Stimulated activated CD4-positive, alpha-beta T cell treated with anti-CD3 and anti-CD28 coated beads, Interleukin-15, amount 100 ng/mL, for 48 hours (primary cell): ENCODE data around the gene ATG101.

Source experiments
- DNase-seq, 2 donors: peaks; one replicate each; pipeline ENCODE4 v3.0.0-alpha.2; 2020; ENCODE audit warnings: low read depth in 2 of 2

Gene ATG101

DNA sequence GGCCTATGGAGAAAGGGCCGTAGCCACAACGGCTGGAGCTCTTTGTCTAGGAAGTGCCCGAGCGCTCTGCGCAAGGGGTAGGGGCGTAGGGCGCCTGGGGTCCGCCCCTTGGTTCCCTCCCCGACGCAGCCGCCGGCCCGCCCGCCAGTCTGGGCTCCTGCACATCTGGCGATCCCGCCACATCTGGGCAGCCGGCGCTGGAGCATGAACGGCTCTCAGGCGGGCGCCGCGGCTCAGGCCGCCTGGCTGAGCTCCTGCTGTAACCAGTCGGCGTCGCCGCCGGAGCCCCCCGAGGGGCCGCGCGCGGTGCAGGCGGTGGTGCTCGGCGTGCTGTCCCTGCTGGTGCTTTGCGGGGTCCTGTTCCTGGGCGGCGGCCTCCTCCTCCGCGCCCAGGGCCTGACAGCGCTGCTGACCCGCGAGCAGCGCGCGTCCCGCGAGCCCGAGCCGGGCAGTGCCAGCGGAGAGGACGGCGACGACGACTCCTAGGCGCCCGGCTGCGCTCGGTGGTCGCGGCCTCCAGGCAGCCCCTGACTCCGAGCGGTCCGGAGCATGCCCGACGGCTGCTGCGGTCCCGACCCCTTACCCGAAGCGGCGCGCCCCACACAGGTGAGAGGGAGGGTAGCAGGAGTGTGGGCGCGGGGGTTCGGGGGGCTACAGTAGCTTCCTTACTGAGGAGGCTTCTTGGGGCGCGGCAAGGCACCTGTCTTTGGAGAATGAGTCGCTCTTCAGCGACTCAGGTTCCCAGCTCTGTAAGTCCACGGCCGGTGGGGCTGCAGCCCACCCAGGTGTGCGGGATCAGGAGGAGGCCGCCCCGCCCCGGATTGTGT lies 10.0 kb downstream of the ATG101 start, which contains the start of gene SMIM41:
Gene SMIM41 (plus strand): TSS at position 129 of the 827 bp plus-strand sequence. CDS start 76 bp downstream, at position 205.
- no peak for DNase-seq

DNA sequence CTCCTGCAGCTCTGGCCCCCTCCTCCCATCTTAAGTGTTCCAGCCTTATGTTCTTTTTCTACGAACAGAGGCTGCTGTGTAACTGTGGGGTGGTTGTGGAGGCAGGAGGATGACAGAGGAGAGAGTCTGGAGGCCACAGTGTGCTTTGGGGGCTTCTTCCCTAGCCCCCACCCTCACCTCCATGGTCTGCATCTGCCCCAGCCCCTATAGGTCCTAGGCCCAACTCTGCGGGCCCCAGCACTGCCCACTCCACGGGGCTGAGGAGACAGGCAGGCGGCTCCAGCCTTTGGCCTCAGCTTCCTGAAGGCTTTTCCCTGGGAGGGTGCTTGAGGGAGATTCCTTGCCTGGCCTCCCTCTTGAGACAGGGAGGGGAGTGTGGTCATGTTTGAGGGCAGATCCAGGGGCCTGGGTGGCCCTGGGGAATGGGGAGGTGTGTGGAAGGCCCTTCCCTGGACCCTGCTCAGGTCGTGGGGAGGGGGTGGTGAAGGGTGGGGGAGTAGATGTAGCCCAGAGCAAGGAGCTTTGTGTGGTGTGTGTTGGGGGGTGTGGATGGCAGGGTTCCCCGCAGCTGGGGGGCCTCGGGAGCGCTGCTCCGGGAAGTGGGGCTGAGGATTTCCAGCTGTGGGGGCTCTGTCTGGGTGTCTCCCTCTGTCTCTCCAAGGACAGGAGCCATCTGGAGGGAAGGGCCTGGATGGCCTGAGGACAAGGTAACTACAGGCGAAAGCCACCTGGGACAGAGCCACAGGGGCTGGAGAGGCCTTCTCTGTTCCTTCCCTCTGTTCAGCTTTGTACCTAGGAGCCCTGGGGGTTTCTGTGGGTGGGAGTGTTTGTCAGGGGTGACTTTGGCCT lies 10.8 kb downstream of the ATG101 start:
- DNase-seq, result no peak

DNA sequence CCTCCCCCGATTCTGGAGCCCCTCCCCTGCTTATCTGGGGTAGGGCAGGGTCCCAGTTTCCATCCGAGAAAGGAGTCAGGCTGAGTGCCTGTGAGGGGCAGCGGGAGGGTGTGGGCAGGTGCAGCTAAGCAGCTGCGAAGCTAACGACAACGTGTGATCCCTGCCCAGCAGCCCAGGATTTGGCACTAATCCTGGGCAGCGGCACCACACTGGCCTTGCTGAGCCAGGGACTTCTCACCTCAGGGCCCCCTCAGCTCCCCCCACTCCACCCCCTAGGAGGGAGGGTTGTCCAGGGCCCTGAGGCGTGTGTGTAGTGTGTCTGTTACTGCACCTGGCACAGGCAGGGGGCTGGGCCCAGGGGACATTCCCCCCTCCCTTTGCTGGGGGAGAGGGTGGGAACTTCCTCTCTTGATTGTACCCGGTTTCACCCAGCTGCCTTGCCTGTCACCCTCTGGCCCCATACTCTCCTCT lies 11.5 kb downstream of the ATG101 start:
- DNase-seq, result no peak

DNA sequence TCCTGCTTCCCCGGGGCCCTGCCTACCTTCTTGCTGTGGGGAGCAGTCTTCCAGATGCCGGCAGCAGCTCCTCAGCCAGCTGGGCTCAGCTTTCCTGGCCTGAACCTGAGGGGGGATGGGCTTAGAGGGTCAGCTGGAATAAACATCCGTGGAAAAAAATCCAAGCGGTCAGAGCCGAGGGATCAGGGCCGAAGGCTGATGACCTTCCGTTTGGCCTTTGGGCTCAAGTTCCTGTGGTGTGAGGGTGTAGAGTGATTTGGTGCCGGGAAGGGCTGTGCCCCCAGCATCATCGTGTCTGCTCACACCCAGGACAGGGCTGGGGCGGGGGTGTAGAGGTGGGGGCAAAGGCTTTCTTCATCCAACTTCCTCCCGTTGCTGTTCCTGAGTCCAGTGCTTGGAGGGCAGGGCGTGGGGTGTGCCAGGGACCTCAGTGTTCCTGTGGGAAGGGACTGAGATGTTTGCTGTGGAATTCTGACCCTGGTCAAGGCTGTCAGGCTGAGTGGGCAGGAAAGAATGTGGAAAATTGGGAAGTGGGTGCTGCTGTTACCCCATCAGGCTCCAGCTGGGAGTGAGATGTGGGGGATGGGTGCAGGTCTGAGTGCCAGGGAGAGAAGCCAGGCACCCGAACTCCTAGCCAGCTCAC lies 12.4 kb downstream of the ATG101 start:
- no peak for DNase-seq

DNA sequence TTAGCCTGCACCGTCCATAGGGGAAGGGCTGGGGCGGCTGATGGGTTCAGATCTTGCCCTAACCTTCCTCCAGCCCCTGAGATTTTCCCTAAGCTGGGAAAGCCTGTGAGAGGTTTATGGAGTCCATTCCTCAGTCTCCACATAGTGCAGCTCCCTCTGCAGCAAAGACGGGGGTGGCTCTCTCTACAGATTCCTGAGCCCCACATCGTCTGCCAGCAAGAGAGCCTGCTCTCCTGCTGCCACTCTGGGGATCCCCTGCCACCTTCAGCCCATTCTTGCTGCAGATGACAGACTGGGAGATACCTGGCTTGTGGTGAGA lies 12.8 kb downstream of the ATG101 start:
- no peak for DNase-seq

DNA sequence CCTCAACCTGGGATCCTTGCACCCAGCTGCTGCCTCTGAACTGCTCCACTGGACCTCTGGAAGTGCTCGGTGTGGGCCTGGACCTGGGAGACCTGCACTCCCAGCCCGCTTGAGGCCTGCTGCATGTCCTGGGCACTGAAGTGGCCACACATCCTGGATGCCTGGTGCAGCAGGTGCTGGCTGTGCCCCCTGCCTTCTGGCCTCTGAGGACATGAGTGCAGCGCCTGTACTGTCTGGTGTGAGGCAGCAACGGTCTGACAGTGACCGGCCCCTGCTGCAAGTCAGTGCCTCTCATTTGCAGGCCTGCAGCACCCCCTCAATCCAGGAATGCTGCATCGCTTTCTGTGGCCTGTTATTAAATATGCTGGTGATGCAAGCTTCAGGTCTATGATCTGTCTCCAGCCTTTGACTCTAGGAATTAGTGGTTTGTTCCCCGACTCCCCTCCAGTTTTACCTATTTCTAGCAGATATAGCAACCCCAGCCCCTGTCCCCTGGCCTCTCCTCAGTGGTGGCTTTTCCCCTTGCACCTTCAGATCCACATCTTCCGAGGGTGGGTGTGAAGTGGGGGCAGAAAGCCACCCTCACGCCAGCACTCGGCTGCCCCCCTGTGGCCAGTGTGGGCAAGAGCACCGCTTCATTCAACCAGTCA lies 13.3 kb downstream of the ATG101 start:
- peak; percentile 26 to 57 for DNase-seq

DNA sequence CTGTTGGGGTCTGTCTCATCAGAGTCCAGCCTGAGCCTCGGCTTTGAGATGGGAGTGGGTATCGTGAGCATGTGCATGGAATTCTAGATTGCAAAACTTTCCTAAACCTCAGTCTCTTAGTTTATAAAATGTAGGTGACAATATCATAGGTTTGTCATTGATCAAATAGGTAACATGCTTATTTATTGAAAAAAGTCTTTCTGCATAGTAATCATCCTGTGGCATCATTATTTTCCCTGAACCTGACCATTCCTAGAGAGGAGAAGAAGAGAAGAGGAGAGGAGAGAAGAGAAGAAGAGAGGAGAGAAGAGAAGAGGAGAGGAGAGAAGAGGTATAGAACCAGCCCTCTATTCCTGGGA lies 13.8 kb downstream of the ATG101 start:
- DNase-seq, result no peak

DNA sequence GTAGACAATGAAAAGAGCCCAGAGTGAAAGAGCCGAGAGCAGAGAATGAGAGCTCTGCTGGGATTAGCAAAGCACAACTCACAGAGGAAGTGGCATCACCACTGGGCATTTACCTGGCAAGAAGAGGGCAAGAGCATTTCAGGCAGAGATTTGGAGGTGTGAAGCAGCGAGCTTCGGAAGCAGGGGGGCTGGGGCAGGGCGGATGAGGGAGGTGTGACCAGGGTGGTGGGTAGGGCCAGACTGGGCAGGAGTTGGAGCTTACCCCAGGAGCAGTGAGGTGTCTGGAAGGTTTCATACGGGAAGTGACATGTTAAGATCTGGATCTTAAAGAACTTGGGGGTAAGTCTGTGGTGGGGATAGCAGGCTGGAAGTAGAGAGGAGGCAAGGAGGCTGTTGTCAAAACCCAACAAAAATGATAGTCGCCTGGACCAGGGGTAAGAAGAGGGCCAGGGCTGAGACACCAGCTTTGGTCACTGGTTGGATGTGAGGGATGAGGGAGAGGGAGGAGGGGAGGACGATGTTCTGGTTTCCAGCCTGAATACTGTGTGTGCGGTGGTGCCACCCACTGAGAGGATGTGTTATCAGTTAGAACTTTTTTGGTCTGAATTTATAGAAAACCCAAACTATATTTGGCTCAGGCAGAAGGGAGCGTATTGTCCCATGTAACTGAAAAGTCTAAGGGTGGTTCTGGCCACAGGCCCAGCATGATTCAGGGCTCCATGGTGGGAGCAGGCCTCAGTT lies 14.9 kb downstream of the ATG101 start:
- DNase-seq, result no peak

DNA sequence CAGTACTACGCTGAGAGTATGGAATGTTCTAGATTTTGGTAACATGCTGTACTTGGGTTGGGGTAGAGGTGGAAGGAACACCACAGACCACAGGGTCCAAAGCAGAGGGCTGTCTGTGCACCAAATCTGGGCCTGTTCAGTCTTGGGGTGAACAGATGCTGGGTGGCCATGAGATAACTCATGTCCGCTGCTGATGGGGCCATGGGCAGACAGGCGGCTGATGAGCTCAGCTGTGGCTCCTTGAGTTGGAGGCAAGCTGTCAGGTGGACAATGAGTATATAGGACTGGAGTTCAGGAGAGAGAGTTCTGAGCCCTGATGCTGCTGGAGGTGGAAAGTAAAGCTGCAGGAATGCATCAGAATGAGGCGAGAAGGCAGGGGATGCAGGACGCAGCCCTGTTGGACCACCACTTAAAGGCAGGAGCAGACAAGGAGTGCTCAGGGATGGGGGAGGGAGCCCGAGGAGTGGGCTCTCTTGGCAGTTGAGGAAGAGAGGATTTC lies 16.0 kb downstream of the ATG101 start:
- no peak for DNase-seq

DNA sequence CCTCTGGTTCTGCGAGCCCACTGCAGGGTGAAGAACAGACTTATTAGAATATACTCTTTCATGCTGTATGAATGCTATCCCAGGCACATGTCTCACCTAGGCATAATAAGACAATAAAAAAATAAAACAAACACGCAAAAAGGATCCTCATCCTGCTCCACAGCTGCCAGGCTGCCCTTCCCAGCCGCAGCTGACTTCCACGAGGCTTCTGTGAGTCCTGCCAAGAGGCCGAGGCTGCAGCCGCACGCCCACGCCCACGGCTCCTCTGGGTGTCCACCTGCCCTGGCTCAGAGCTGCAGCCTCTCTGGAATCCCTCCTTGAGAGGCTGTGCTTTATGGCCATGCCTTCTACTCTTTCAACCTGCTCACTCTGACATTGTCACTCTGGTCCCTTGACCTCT lies 16.6 kb downstream of the ATG101 start:
- DNase-seq, result no peak

DNA sequence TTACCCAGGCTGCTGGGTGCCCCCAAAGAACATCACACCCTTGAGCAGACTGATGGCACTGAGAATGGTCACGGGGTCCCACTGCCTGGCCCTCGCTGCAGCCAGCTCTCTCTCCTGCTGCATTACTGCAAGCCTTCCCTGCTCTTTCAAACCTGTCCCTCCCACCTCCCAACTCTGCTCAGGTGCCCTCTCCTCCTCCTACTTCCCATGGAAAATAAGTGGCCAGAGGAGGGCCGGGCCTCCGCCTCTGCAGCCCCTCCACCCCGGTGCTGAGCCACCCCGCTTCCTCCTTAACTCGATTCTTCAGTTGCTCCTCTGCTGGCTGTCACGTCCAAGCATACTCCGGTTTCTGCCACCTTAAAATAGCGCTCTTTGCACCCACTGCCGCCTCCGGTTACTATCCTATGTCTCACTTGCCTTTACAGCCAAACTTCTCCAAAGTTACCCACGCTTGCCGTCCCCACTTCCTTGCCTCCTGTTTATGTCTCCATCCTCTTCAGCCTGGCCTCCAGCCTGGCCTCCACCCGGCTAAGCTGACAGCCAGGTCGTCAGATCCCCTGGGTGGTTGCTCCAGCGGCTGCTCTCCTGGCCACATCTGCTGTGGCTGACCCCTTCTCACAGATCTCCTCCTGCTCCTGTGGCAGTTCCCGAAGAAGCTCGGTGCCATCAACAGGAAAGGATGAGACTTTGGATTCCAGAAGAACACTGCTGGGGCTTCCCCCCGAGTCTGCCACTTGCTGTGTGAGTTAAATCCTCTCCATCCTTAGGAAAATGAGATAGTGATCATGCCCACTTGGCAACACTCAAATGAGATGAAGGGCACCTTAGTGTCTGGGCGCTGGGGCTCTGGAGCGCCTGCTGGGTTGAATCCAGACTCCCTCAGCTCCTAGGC lies 17.4 kb downstream of the ATG101 start:
- DNase-seq, result no peak

DNA sequence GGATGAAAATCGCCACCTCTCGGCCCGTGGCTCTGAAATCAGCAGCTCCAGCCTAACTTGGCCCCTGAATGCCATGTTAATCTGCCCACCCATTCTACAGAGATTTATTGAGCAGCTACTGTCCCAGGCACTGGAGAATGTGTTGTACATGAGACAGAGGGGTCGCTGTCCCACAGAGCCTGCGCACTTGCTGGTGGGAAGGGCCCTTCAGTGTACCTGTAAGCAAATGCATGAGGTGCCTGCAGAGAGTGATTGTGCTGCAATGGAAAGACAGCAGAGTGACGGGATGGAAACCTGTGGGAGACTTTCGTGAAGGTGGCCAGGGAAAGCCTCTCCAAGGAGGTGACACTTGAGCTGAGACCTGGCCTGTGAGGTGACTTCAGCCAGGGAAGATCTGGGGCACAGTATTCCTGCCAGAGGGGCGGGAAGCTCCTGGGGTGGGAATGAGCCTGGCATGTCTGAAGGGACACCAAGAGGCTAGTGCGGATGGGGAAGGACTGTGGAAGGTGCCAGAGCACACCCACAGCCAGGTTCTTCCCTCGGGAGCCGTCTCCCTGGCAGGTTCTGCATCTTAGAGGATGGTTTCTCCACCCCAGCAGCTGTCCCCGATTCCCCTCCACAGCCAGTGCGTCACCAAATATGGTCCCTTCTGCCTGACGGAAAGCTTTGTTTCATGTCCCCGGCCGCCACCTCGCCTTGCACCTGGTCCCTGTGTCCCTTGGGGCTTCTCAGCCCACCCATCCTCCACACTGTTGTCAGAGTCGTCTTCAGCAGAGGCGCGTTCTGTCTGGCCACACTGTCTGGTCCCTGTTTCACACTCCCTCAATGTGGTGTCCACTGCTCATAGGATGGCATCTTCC lies 18.4 kb downstream of the ATG101 start:
- DNase-seq, result no peak

DNA sequence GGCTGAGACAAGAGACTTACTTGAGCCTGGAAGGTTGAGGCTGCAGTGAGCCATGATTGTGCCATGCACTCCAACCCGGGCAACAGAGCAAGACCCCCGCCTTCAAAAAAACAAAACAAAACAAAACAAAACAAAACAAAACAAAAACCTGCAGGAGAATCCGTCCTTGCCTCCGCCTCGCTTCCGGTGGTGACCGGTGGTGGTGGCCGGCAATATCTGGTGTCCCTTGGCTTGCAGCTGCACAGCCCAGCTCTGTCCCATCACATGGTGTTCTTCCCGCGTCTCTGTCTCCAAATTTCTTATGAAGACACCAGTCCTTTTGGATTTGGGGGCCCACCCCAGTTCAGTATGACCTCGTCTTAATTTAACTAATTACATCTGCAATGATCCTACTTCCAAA lies 19.7 kb downstream of the ATG101 start:
- DNase-seq, result no peak

DNA sequence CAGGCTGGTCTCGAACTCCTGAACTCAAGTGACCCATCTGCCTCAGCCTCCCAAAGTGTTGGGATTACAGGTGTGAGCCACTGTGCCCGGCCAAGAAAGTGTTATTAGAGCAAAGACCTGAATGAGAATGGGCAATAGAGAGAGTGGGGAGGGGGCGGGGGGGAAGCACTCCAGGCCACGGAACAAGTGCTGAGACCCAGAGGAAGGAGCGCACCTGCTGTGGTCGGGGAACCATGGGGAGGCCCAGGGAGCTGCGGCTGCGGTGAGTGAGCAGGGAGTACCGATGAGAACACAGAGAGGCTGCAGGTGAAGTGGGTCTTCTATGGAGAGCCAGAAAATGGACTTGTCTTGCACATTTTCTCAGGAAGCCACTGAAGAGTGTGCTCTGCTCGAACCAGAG lies 20.5 kb downstream of the ATG101 start:
- DNase-seq, result no peak

DNA sequence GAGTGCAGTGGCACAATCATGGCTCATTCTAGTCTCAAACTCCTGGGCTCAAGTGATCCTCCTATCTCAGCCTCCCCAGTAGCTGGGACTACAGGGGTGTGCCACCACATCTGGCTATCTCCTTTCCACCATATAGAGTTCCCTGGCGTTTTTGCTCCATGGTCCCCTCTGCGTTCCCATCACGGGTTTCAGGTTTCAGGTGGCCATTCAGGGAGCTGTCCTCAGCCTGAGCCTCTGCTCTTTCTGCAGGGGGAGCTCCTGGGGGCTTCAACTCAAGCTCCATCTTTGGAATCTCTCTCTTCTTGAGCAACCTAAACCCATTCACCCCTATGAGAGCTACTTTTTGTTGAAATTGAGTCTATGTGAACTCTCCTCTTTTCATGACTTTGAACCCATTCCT lies 21.3 kb downstream of the ATG101 start:
- DNase-seq, result no peak

DNA sequence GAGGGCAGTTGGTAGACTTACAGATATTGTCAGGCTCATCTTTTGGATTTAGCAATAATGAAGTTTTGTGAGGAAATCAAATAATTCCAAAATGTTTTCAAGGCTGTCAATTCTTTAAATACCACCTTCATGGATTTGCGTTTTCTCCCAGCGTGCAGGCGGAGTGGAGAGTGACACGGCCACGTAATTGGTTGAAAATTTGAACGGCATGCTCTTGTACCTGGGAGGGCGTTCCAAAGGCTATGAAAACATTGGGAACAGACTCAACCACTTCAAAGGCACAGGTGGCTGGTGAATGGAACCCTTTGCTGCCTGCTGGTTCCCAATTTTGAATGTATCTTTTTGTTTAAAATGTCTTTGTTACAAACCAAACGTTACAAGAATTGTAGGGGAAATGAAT lies 22.1 kb downstream of the ATG101 start:
- no peak for DNase-seq

DNA sequence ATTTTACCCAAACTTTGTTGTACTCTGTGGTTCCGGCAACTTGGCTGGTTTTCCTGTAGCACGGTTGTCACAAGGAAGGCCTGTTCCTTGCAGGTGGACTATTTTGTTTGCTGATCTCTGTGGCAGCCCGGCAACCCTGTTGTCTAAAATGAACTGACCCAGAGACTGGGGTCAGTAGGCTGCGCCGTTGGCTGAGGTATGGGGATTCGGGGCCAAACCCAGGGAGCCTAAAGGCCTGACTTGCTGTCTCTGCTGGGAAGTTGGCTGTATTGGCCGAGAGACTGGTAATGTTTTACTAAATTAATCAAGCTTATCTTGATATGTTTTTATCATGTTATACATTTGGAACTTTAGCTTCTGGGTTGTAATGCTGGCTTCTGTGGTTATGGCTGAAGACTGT lies 23.6 kb downstream of the ATG101 start:
- DNase-seq, result no peak

DNA sequence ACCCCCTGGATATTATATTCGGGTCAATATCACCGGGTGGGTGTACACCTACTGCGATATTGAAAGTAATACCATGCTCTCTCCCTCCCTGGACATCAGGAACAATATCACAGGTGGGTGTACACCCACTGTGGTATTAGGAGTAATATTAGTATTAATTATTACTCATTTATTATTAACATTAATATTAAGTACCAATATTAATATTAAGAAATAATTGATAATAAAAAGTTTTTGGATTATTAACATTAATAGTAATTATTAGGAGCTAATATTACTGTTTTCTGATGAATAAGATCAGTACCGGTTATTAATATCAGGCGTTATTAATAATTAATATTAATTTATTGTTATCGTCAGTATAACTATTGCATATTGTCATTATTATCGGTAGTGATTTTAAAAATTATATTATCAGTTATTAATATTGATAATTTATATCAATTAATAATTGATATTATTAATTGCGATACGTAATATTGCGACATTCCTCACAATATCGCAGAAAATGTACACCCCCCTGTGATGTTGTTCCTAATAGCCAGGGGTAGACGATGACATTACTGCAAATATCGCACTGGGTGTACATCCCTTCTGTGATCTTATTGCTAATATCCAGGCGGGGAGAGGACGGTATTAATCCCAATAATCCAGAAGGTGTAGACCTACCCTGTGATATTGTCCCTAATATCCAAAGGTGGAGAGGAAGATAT lies 26.7 kb downstream of the ATG101 start:
- no peak for DNase-seq
